Effector memory CD8-positive, alpha-beta T cell (primary cell): ENCODE measurements around the gene MYO10.

Source experiments
- ATAC-seq: fragments of 150-1000 bp; cut with Tn5 transposase; replicated peaks from 2 replicates; pipeline ENCODE4 v1.10.0; 2021; ENCODE audit warnings: mild to moderate bottlenecking, moderate library complexity
- DNase-seq, 3 experiments: peaks; one replicate each; pipeline ENCODE4 v3.0.0; 2021
- H3K27ac Mint-ChIP-seq, 2 donors: one replicate each; pipeline ENCODE4 v1.8.0; 2022; ENCODE audit warnings: mild to moderate bottlenecking in 2 of 2, mixed read lengths in 2 of 2, moderate library complexity in 2 of 2
- H3K27me3 Mint-ChIP-seq, 2 donors: one replicate each; pipeline ENCODE4 v1.8.0; 2022; ENCODE audit warnings: mixed read lengths in 2 of 2
- H3K36me3 Mint-ChIP-seq: one replicate; pipeline ENCODE4 v1.8.0; 2022; ENCODE audit warnings: mild to moderate bottlenecking, moderate library complexity, mixed read lengths; ENCODE audit not compliant: insufficient read depth
- H3K4me1 Mint-ChIP-seq, 2 donors: one replicate each; pipeline ENCODE4 v1.8.0; 2022; ENCODE audit warnings: low read depth in 2 of 2, mixed read lengths in 2 of 2
- H3K4me3 Mint-ChIP-seq, 2 donors: one replicate each; pipeline ENCODE4 v1.8.0; 2022; ENCODE audit warnings: mild to moderate bottlenecking in 2 of 2, mixed read lengths in 2 of 2, moderate library complexity in 2 of 2
- H3K9me3 Mint-ChIP-seq, 2 donors: one replicate each; pipeline ENCODE4 v1.8.0; 2022; ENCODE audit warnings: mixed read lengths in 2 of 2

MYO10 gene

DNA sequence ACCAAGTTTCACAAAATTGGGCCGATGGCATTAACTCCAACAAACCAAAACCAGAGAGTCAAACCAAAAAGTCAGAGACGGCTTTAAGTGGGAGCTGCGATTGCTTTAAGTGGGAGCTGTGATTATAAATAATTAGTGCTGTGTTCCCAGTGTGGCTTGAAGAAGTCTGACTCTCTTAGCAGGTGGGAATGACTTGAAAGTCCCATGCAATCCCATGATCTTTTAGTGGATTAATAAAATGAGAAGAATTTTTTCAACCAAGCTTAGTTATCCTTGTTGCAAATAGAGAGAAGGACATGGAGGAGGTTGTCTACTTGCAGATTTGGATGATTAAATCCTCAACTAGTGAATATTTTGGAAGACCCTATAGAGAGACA lies 68.5 kb downstream of the MYO10 start:
- Mint-ChIP-seq H3K27me3 (no peaks in the 10 kb centered on the region), H3K27ac (no peak overlapping the region)
- DNase-seq, result no peak

DNA sequence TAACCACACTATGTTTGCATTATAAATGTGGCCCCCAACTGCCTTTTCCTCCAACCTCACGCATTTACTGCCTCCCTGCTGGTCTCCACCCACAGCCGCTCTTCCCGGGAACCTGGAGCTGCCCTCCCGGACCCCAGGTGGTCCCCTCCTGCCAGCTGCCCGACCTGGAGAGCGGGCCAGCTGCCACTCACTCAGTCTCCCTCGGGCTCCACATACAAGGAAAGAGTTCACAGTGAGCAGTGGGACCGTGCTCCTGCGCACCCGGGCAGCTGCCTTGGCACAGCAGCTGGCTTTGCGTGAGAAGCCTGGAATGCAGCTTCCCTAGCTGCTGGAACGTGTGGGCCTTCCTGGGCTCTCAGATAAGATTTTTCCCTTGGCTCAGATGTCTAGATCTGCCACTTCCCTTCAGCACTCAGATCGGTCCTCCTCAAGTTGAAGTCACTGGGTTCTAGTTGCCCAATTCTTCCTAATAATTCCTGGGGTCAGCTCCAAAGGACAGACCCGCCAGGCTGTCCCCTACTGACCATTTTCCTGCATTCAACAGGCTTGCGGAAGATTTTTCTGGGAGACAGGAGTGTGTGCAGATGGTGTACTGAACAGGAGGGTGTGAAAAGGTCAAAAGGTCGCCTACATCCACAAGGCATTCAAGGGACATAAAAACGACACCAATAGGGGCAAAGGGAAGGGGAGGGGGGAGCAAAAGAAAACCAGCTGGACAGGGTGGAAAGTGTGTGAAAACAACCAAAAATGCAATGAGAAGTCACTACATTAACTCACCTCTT lies 69.1 kb downstream of the MYO10 start:
- no peaks in the 10 kb centered on the region for H3K27me3 Mint-ChIP-seq
- DNase-seq (no peak), ATAC-seq (no peak)
- no peak overlapping the region for H3K27ac Mint-ChIP-seq
- H3K4me3 Mint-ChIP-seq, result no peak overlapping the region
- H3K36me3 Mint-ChIP-seq, result no peaks in the 10 kb centered on the region
- peaks cover 4 to 9% of the 10 kb centered on the region in 2 donors for H3K9me3 Mint-ChIP-seq
- H3K4me1 Mint-ChIP-seq, result no peaks in the 10 kb centered on the region

More for the DNA sequence above, 68.5 kb downstream of the MYO10 start:
- H3K4me3 Mint-ChIP-seq, result no peak overlapping the region
- H3K9me3 Mint-ChIP-seq, result peaks cover 10 to 11% of the 10 kb centered on the region in 2 donors
- no peak for ATAC-seq
- H3K36me3 Mint-ChIP-seq, result no peaks in the 10 kb centered on the region
- no peaks in the 10 kb centered on the region for H3K4me1 Mint-ChIP-seq

DNA sequence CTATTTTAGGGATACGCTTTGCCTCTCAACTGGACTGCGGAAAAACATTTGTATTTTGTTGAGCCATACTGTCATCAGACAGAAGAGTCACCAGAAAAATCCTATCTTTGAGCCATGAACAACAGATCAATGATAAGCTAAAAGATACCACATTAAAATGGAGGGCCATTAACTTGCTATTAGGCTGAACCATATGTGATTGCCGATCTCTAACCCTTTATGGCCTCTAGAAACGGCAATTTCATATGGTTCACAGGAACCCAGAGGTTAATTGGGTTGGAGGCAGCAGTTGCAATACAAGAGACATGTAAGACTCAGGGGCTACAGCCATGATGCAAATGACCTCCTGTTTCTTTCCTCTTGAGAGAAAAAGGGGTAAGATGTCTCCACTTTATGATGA lies 69.8 kb downstream of the MYO10 start:
- ATAC-seq, result no peak
- no peak overlapping the region for H3K27ac Mint-ChIP-seq
- peaks cover 0 to 7% of the 10 kb centered on the region in 2 donors for H3K9me3 Mint-ChIP-seq
- H3K4me3 Mint-ChIP-seq, result no peak overlapping the region
- no peaks in the 10 kb centered on the region for H3K36me3 Mint-ChIP-seq
- no peak for DNase-seq
- H3K27me3 Mint-ChIP-seq, result no peaks in the 10 kb centered on the region
- no peaks in the 10 kb centered on the region for H3K4me1 Mint-ChIP-seq

DNA sequence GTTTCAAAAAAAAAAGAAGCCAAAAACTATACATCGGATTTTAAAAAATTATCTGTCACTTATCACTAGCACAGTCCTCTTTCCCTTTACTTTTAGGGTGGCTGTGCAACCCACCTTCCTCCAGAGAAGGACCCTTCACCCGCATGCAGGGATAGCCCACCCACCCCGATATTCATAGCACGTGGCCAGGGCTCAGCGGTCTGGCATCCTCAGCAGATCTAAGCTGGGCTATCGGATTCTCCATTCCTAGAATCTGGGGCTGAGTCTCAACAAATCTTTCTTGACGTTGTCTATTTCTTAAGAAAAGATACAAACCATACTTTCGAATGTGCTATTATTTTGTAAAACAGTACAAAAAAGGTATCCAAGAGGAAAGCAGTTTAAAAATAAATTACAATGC lies 70.9 kb downstream of the MYO10 start:
- Mint-ChIP-seq H3K36me3 (no peaks in the 10 kb centered on the region), H3K27me3 (no peaks in the 10 kb centered on the region), H3K9me3 (peaks cover 3 to 7% of the 10 kb centered on the region in 2 donors), H3K27ac (no peak overlapping the region), H3K4me3 (no peak overlapping the region), H3K4me1 (no peaks in the 10 kb centered on the region)
- ATAC-seq, result no peak
- no peak for DNase-seq

DNA sequence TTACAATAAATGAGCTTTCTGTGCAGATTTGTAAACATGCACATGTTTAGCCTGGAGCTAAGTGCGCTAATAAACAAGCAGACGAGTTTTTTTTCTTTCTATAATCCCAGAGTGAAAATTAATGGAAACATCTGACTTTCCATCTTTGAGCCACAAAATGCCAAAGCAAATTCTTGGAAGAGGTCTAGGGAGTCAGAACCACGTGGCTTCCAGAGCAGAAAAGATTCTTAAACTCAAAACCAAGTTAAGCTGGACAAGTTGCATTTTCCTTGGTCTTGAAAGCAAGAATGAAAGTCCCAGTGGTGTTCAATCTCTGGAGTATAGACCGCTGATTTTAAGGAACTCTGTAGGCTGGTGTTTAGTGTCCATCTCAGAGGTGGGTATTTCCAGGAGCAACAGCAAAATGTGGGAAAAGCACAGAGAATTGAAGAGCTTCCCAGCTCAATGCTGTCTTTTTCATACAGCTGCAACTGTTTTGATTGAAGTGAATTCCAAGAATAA lies 71.4 kb downstream of the MYO10 start:
- no peak overlapping the region for H3K27ac Mint-ChIP-seq
- no peaks in the 10 kb centered on the region for H3K4me1 Mint-ChIP-seq
- H3K4me3 Mint-ChIP-seq, result no peak overlapping the region
- ATAC-seq, result no peak
- H3K36me3 Mint-ChIP-seq, result no peaks in the 10 kb centered on the region
- no peaks in the 10 kb centered on the region for H3K27me3 Mint-ChIP-seq
- DNase-seq, result no peak
- peaks cover 8 to 10% of the 10 kb centered on the region in 2 donors for H3K9me3 Mint-ChIP-seq

DNA sequence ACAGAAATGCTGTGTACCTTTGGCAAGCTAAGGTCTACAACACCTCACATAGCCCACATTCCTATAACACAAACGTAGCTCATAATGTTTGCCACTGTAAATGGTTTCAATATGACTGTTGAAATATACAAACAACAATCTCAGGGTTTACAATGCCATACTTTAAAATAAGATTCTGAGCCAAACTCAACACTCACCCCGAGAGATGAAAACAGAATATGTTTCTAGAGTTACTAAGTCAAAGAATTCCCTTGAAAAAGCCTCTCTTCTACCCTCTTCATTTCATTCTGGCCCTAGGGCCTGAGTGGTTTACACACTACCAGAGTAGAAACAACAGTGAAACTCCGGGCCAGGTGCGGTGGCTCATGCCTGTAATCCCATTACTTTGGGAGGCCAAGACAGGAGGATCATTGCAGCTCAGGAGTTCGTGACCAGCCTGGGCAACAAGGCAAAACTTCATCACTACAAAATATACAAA lies 72.6 kb downstream of the MYO10 start:
- no peaks in the 10 kb centered on the region for H3K27me3 Mint-ChIP-seq
- no peak for ATAC-seq
- peaks cover 8 to 10% of the 10 kb centered on the region in 2 donors for H3K9me3 Mint-ChIP-seq
- no peaks in the 10 kb centered on the region for H3K36me3 Mint-ChIP-seq
- DNase-seq, result no peak
- no peaks in the 10 kb centered on the region for H3K4me1 Mint-ChIP-seq
- H3K27ac Mint-ChIP-seq, result no peak overlapping the region
- no peak overlapping the region for H3K4me3 Mint-ChIP-seq

DNA sequence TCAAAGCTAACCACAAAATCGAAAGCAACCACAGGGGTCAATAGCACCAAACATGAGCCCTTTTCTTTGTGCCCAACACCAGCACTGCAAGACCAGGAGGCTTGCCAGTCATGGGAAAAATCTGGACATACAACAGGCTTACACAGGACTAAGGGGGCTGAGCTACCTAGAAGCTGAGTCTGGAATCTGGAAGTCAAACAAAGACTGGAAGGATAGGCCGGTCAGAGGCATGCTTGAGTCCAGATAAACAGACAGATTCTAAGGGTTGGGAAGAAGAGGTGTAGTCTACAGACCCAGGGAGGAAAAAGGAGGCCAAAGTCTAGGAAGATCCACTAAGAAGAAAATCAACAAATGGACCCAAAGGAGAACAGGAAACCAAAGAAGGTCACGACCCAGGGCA lies 73.3 kb downstream of the MYO10 start:
- Mint-ChIP-seq H3K36me3 (no peaks in the 10 kb centered on the region), H3K4me3 (no peak overlapping the region), H3K27ac (no peak overlapping the region), H3K4me1 (no peaks in the 10 kb centered on the region), H3K27me3 (no peaks in the 10 kb centered on the region), H3K9me3 (peaks cover 8 to 10% of the 10 kb centered on the region in 2 donors)
- ATAC-seq, result no peak
- DNase-seq, result no peak

DNA sequence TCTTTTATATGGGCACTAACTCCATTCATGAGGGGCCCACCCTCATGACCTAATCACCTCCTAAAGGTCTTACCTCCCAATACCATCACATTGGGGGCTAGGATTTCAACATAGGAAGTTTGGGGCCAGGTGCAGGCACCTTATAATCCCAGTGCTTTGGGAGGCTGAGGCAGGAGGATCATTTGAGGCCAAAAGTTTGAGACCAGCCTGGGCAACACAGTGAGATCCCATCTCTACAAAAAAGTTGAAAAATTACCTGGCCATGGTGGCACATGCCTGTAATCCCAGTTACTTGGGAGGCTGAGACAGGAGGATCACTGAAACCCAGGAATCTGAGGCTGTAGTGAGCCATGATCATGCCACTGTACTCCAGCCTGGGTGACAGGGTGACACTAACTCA lies 76.7 kb downstream of the MYO10 start:
- Mint-ChIP-seq H3K27me3 (no peaks in the 10 kb centered on the region), H3K4me3 (no peak overlapping the region), H3K36me3 (no peaks in the 10 kb centered on the region), H3K4me1 (no peaks in the 10 kb centered on the region), H3K27ac (no peak overlapping the region), H3K9me3 (peaks cover 4 to 8% of the 10 kb centered on the region in 2 donors)
- no peak for ATAC-seq
- no peak for DNase-seq

DNA sequence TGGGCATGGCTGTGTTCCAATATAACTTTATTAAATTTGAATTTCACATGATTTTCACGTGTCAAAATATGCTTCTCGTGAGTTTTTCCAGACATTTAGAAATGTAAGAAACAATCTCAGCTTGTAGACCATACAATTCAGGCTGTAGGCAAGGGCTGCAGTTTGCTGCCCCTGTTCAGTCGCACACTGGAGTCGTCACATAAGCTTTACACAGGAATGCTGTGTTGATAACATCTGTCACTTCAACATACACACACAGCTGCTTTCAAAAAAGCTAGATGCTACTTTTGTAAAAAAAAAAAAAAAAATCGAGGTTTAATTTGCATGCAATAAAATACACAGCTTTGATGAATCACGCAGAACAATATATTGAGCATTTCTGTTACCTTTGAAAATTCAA lies 77.9 kb downstream of the MYO10 start:
- H3K4me1 Mint-ChIP-seq, result no peaks in the 10 kb centered on the region
- no peak overlapping the region for H3K4me3 Mint-ChIP-seq
- H3K9me3 Mint-ChIP-seq, result peaks cover 4 to 8% of the 10 kb centered on the region in 2 donors
- ATAC-seq (no peak), DNase-seq (no peak)
- no peak overlapping the region for H3K27ac Mint-ChIP-seq
- no peaks in the 10 kb centered on the region for H3K36me3 Mint-ChIP-seq
- no peaks in the 10 kb centered on the region for H3K27me3 Mint-ChIP-seq

DNA sequence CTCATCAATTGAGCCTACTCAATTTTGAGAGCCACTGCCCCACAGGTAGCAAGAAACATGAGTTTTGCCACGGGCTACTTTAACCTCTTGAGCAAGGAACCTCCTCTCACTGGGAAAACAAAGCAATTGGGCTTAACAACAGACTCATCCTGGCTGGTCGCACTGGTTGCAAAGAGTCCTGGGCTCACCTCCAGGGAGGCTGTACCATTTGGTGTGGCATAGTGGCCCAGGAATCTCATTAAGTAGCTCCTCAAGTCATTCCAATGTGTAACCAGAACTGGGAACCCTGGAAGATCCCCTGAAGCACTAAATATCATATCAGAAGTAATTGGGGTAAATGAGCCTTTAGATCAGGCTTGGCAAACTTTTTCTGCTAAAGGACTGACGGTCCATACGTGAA lies 78.5 kb downstream of the MYO10 start:
- no peak for DNase-seq
- Mint-ChIP-seq H3K9me3 (peaks cover 3 to 8% of the 10 kb centered on the region in 2 donors), H3K4me1 (no peaks in the 10 kb centered on the region), H3K27me3 (no peaks in the 10 kb centered on the region), H3K36me3 (no peaks in the 10 kb centered on the region), H3K4me3 (no peak overlapping the region), H3K27ac (no peak overlapping the region)
- ATAC-seq, result no peak

DNA sequence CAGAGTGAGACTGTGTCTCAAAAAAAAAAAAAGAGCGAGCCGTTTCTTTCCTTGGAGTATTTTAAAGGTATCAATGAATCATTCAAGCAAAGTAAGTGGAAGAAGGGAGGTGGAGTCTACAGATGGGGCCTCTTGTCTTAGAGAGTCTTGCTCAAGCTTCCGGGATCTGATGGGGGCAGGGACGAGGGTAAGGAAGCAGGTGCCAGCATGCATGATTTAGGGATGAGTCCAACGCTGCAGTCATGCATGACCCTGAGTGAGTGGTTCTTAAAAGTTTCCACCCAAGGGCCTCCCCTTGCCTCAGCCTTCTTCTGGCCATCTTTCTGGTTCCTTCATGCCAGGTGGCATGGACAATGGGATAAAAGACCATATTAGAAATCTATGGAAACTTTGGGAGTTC lies 79.6 kb downstream of the MYO10 start:
- peaks cover 4 to 8% of the 10 kb centered on the region in 2 donors for H3K9me3 Mint-ChIP-seq
- H3K4me1 Mint-ChIP-seq, result no peaks in the 10 kb centered on the region
- no peaks in the 10 kb centered on the region for H3K36me3 Mint-ChIP-seq
- no peak overlapping the region for H3K27ac Mint-ChIP-seq
- ATAC-seq (no peak), DNase-seq (no peak)
- no peaks in the 10 kb centered on the region for H3K27me3 Mint-ChIP-seq
- H3K4me3 Mint-ChIP-seq, result no peak overlapping the region

DNA sequence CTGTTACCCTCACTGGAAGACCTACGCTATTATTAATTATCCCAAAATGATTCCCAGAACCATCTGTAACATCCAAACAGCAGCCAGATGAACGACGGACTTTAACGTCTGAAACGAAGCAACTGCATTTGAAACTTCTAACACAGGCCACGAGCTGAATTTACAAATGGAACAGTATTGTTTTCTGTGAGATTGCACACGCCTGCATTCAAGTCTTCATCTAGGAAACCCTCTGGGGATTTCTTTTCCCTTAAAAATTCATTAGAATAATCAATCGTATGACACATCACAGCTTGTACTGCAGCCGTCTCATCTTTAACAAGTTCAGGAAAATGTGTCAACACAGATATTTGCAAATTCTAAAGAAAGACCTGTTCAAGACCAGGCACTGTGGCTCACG lies 80.2 kb downstream of the MYO10 start:
- no peaks in the 10 kb centered on the region for H3K4me1 Mint-ChIP-seq
- no peaks in the 10 kb centered on the region for H3K27me3 Mint-ChIP-seq
- H3K9me3 Mint-ChIP-seq, result peaks cover 4 to 8% of the 10 kb centered on the region in 2 donors
- ATAC-seq (no peak), DNase-seq (no peak)
- H3K4me3 Mint-ChIP-seq, result no peak overlapping the region
- no peak overlapping the region for H3K27ac Mint-ChIP-seq
- H3K36me3 Mint-ChIP-seq, result no peaks in the 10 kb centered on the region

DNA sequence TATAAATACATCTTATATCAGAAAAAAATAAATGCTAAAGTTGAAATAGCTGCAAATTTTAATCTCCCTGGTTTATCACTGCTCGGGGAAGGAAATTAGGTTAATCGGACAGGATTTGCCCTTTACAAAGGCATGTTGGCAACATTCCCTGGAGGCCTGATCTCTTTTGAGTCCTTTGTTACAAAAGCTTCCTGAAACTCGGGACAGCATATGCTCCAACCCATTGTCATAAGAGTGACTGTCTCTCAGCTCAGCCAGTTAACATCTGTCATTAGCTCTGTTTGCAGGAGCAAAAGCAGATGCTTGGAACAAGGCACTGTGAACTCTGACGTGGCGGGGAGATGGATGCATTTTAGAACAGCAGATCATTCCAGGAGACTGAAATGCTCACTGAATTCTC lies 80.6 kb downstream of the MYO10 start:
- Mint-ChIP-seq H3K27ac (no peak overlapping the region), H3K27me3 (no peaks in the 10 kb centered on the region), H3K36me3 (no peaks in the 10 kb centered on the region), H3K9me3 (peaks cover 4 to 8% of the 10 kb centered on the region in 2 donors), H3K4me3 (no peak overlapping the region), H3K4me1 (no peaks in the 10 kb centered on the region)
- DNase-seq, result no peak
- no peak for ATAC-seq

DNA sequence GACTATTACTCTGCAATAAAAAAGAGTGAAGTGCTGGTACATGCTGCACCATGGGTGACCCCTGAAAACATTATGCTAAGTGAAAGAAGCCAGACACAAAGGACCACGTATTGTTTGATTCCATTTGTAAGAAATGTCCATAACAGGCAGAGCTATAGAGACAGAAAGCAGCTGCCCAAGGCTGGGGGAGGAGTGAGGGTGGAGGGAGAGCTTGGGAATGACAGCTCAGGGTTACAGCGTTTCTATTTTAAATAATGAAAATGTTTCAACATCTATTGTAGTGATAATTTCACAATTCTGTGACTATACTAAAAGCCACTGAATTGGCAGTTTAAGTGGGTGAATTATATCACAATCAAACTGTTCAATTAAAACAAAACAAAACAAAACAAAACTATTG lies 81.7 kb downstream of the MYO10 start:
- ATAC-seq (no peak), DNase-seq (no peak)
- no peak overlapping the region for H3K27ac Mint-ChIP-seq
- H3K27me3 Mint-ChIP-seq, result no peaks in the 10 kb centered on the region
- peaks cover 0 to 1% of the 10 kb centered on the region in 2 donors for H3K9me3 Mint-ChIP-seq
- no peaks in the 10 kb centered on the region for H3K36me3 Mint-ChIP-seq
- H3K4me3 Mint-ChIP-seq, result no peak overlapping the region
- H3K4me1 Mint-ChIP-seq, result no peaks in the 10 kb centered on the region
